HUES64 (cell line): Measurements from ENCODE around the gene OR14C36. TPM values are rescaled to one million over a fixed set of nuclear protein-coding genes. Genes with fewer than 3 reads are reported as not detected.
"Not testable (repeated sequence)": the region's sequence is repeated elsewhere in the genome, so short reads cannot be mapped to it uniquely, and the experiment has no call there.

Experiments
- H3K27ac ChIP-seq: 2 replicates; pipeline ENCODE4 v1.7.0; 2013; ENCODE audit warnings: low read depth, low read length, inconsistent platforms
- H3K27me3 ChIP-seq: 2 replicates; pipeline ENCODE4 v1.6.1; 2013; ENCODE audit warnings: mild to moderate bottlenecking, low read length; ENCODE audit not compliant: insufficient read depth
- H3K36me3 ChIP-seq: 2 replicates; pipeline ENCODE4 v1.6.1; 2013; ENCODE audit warnings: mild to moderate bottlenecking, low read length; ENCODE audit not compliant: insufficient read depth
- H3K4me1 ChIP-seq: 2 replicates; pipeline ENCODE4 v1.6.1; 2013; ENCODE audit warnings: mild to moderate bottlenecking, low read length, moderate library complexity; ENCODE audit not compliant: insufficient read depth
- H3K4me3 ChIP-seq: 2 replicates; pipeline ENCODE4 v1.5.1; 2013; ENCODE audit warnings: mild to moderate bottlenecking, low read length, moderate library complexity
- H3K9ac ChIP-seq: 2 replicates; pipeline ENCODE4 v1.6.1; 2013; ENCODE audit warnings: mild to moderate bottlenecking, low read depth, low read length
- H3K9me3 ChIP-seq: 2 replicates; pipeline ENCODE4 v1.6.1; 2013; ENCODE audit warnings: low read depth, low read length; ENCODE audit not compliant: insufficient read depth
- WGBS: fragments of 150-250, 120-280 bp; methylation state at CpG from one replicate; pipeline ENCODE4 v1.1.7; 2013; ENCODE audit warnings: missing lambda C conversion rate; 5-methylcytosine and 5-hydroxymethylcytosine counted together
- polyA plus RNA-seq, 2 experiments: library from polyadenylated mRNA; stranded (reverse); fragments of 50-300 nt; gene quantifications; one replicate each; pipeline ENCODE4 v1.2.3, GENCODE V29; 2013

The OR14C36 gene
- polyA plus RNA-seq (2013, experiment 1 of 2): not detected
- not detected for polyA plus RNA-seq (2013, experiment 2 of 2)

GRCh38 chr1:248348475-248348874, at the start of gene OR14C36:
OR14C36 (plus strand) TSS chr1:248348775; CDS start chr1:248348775, 0 bp downstream.
- no peaks in the 10 kb centered on the region for H3K36me3 ChIP-seq
- H3K9ac ChIP-seq: no peak within 1 kb of the TSS
- WGBS: 69% methylated on average over 4 of the region's 4 CpGs
- H3K4me3 ChIP-seq: no peak within 1 kb of the TSS
- H3K27me3 ChIP-seq: no peaks in the 10 kb centered on the region
- no peak within 1 kb of the TSS for H3K27ac ChIP-seq
- no peaks in the 10 kb centered on the region for H3K4me1 ChIP-seq
- peaks cover 98% of the 10 kb centered on the region for H3K9me3 ChIP-seq

- Histone ChIP-seq H3K4me3 (no peak within 1 kb of the TSS), H3K9ac (no peak within 1 kb of the TSS), H3K4me1 (no peaks in the 10 kb centered on the region), H3K9me3 (peaks cover 74% of the 10 kb centered on the region), H3K27ac (no peak within 1 kb of the TSS), H3K27me3 (no peaks in the 10 kb centered on the region), H3K36me3 (no peaks in the 10 kb centered on the region)
- 100% methylated on average over 1 of the region's 1 CpG for WGBS
These were observed 45.3 kb upstream of the OR14C36 start, which contains the start of gene OR2T12 for GRCh38 chr1:248303324-248303723. OR2T12 (minus strand) TSS chr1:248303424; CDS start chr1:248295578, 7,846 bp downstream.

- not testable (repeated sequence) for H3K4me3 ChIP-seq, H3K9ac ChIP-seq, H3K36me3 ChIP-seq, H3K27ac ChIP-seq, H3K4me1 ChIP-seq, H3K27me3 ChIP-seq
- peaks cover 91% of the 10 kb centered on the region for H3K9me3 ChIP-seq
- WGBS: 74% methylated on average over 9 of the region's 9 CpGs
These were observed 42.9 kb upstream of the OR14C36 start for GRCh38 chr1:248305672-248306071.

- no peaks in the 10 kb centered on the region for H3K27me3 ChIP-seq
- no peak overlapping the region for H3K27ac ChIP-seq
- H3K9me3 ChIP-seq: peaks cover 91% of the 10 kb centered on the region
- no peak overlapping the region for H3K9ac ChIP-seq
- H3K4me1 ChIP-seq: no peaks in the 10 kb centered on the region
- no peaks in the 10 kb centered on the region for H3K36me3 ChIP-seq
- H3K4me3 ChIP-seq: no peak overlapping the region
- 86% methylated on average over 19 of the region's 19 CpGs for WGBS
These were observed 42.5 kb upstream of the OR14C36 start for GRCh38 chr1:248306103-248306502.

- H3K4me3 ChIP-seq: not testable (repeated sequence)
These were observed 41.8 kb upstream of the OR14C36 start for GRCh38 chr1:248306740-248307139.

GRCh38 chr1:248316796-248317195, 31.8 kb upstream of the OR14C36 start:
- Histone ChIP-seq H3K9me3 (peaks cover 92% of the 10 kb centered on the region), H3K4me1 (no peaks in the 10 kb centered on the region), H3K9ac (no peak overlapping the region), H3K36me3 (no peaks in the 10 kb centered on the region), H3K27ac (no peak overlapping the region), H3K27me3 (no peaks in the 10 kb centered on the region), H3K4me3 (no peak overlapping the region)
- WGBS: 89% methylated on average over 11 of the region's 11 CpGs

More at GRCh38 chr1:248306740-248307139, 41.8 kb upstream of the OR14C36 start:
- H3K36me3 ChIP-seq, H3K4me1 ChIP-seq, H3K9ac ChIP-seq, H3K27ac ChIP-seq, H3K27me3 ChIP-seq: not testable (repeated sequence)
- WGBS: 84% methylated on average over 15 of the region's 15 CpGs
- peaks cover 91% of the 10 kb centered on the region for H3K9me3 ChIP-seq

- no peaks in the 10 kb centered on the region for H3K27me3 ChIP-seq
- peaks cover 93% of the 10 kb centered on the region for H3K9me3 ChIP-seq
- H3K4me3 ChIP-seq: no peak within 1 kb of the TSS
- no peaks in the 10 kb centered on the region for H3K36me3 ChIP-seq
- H3K27ac ChIP-seq: no peak within 1 kb of the TSS
- WGBS: 100% methylated on average over 1 of the region's 1 CpG
- no peaks in the 10 kb centered on the region for H3K4me1 ChIP-seq
- no peak within 1 kb of the TSS for H3K9ac ChIP-seq
These were observed 24.1 kb upstream of the OR14C36 start, which contains the start of gene OR2M7 for GRCh38 chr1:248324468-248324867. OR2M7 (minus strand) TSS chr1:248324568; CDS start chr1:248324568, 0 bp downstream.

- WGBS: 50% methylated on average over 1 of the region's 3 CpGs
- H3K36me3 ChIP-seq: no peaks in the 10 kb centered on the region
- H3K9me3 ChIP-seq: peaks cover 76% of the 10 kb centered on the region
- no peaks in the 10 kb centered on the region for H3K4me1 ChIP-seq
- no peak overlapping the region for H3K27ac ChIP-seq
- no peak overlapping the region for H3K4me3 ChIP-seq
- no peak overlapping the region for H3K9ac ChIP-seq
- no peaks in the 10 kb centered on the region for H3K27me3 ChIP-seq
These were observed 5.1 kb upstream of the OR14C36 start for GRCh38 chr1:248343451-248343850.

GRCh38 chr1:248359415-248359814, 10.8 kb downstream of the OR14C36 start:
- Histone ChIP-seq H3K9me3 (peaks cover 98% of the 10 kb centered on the region), H3K4me1 (no peaks in the 10 kb centered on the region)
- WGBS: 42% methylated on average over 2 of the region's 3 CpGs

GRCh38 chr1:248361121-248361715, 12.6 kb downstream of the OR14C36 start, which contains the start of gene OR2T4:
OR2T4 (plus strand) TSS chr1:248361665; CDS start chr1:248361665, 0 bp downstream.
- Histone ChIP-seq H3K9ac (no peak within 1 kb of the TSS), H3K4me1 (no peaks in the 10 kb centered on the region), H3K27ac (no peak within 1 kb of the TSS), H3K4me3 (0 out of 2 replicates have a peak within 1 kb of the TSS, but pooled peaks have one; percentile 5), H3K36me3 (no peaks in the 10 kb centered on the region), H3K27me3 (no peaks in the 10 kb centered on the region), H3K9me3 (peaks cover 98% of the 10 kb centered on the region)
- 48% methylated on average over 3 of the region's 3 CpGs for WGBS

More at GRCh38 chr1:248359415-248359814, 10.8 kb downstream of the OR14C36 start:
- Histone ChIP-seq H3K36me3 (no peaks in the 10 kb centered on the region), H3K27ac (no peak overlapping the region), H3K4me3 (no peak overlapping the region), H3K27me3 (no peaks in the 10 kb centered on the region), H3K9ac (no peak overlapping the region)

- Histone ChIP-seq H3K4me1 (no peaks in the 10 kb centered on the region), H3K4me3 (no peak overlapping the region), H3K27ac (no peak overlapping the region), H3K9ac (no peak overlapping the region), H3K9me3 (peaks cover 99% of the 10 kb centered on the region), H3K36me3 (no peaks in the 10 kb centered on the region), H3K27me3 (no peaks in the 10 kb centered on the region)
These were observed 18.0 kb downstream of the OR14C36 start for GRCh38 chr1:248366609-248367008.
